Measurements from ENCODE around the gene RAB4A. TPM values are rescaled to one million over a fixed set of nuclear protein-coding genes. Genes with fewer than 3 reads are reported as not detected.

The RAB4A gene
- total RNA-seq, 2 experiments from 2014 or later: 26.7 to 28.7 TPM

DNA sequence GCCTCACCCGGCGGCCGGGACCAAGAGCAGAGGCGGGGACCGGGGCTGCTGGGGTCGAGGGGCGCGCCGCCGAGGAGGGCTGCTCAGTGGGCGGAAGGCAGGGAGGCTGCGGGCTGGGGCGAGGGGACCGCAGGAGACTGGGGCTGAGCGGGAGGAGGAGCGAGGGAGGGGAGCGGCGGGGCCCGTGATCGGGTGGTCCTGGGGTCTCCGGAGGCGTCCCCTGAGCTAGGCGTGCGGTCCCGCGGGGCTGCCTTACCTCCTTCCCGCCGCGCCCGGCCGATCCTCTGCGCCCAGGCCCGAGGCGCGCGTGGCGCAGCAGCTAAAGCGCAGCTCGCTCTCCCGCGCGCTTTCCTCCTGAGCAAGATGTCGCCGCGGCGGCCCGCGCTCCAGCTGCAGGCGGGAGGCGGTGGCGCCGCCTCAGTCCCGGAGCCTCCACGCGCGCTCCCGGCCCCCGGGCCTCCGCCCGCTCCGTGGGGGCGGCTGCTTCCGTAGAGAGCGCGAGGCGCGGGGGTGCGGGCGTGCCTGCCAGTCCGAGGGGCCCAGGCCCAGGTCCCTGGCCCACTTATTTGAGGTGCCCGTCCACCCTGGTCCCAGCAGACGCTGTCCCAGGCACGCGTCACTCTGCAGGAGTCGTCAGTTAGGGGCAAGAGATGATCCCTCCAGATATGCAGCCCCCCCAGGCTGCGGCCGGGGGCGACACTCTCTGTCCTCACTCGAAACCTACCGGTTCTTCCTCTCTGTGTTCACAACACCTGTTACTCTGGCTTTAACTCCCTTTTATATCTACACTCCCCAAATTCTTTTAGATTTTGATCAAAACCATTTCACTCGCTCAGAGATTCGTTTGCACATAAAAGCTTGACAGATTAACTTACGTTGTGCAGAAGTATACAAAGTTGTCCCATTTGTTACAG is 72.0 kb downstream of the RAB4A start, which contains the start of gene CCSAP:
CCSAP (minus strand) TSS at position 392 of the 914 bp plus-strand sequence. CDS start 582 bp downstream, outside the sequence.
- H3K4me1 ChIP-seq (ENCODE audit: insufficient read depth, low read length): peaks cover 41% of the 10 kb centered on the region
- ChIA-PET CTCF (interaction anchor here (0.6 to 0.7 kb wide), 2 partner anchors 10 to 672 kb away, joined by 3 to 5 read pairs; no protein-coding TSS in a partner anchor), POLR2A (interaction anchor here (0.6 to 3.2 kb wide), 17 partner anchors 8 to 1619 kb away, joined by 3 to 23 read pairs (median 5); partner anchors contain the start of genes ABCB10, IBA57, NUP133 and RAB4A)
- intact Hi-C loops (cut with DNase I, micrococcal nuclease): loop anchor here (2.0 to 5.0 kb wide), 4 partner anchors 72 to 886 kb away; partner anchors contain the start of genes RAB4A (in 2 of the 2), GALNT2 (in 1 of the 2), TAF5L (in 1 of the 2) and URB2 (in 1 of the 2)
- Mint-ChIP-seq H3K27ac (peak within 1 kb of the TSS; percentile 91), H3K4me3 (peak within 1 kb of the TSS; percentile 97), H3K27me3 (peaks cover 18% of the 10 kb centered on the region), H3K4me1 (ENCODE audit: low read depth) (peaks cover 42% of the 10 kb centered on the region), H3K9me3 (no peaks in the 10 kb centered on the region), H3K36me3 (ENCODE audit: low read depth) (peaks cover 12% of the 10 kb centered on the region)
- TF ChIP-seq, protein P1, sequence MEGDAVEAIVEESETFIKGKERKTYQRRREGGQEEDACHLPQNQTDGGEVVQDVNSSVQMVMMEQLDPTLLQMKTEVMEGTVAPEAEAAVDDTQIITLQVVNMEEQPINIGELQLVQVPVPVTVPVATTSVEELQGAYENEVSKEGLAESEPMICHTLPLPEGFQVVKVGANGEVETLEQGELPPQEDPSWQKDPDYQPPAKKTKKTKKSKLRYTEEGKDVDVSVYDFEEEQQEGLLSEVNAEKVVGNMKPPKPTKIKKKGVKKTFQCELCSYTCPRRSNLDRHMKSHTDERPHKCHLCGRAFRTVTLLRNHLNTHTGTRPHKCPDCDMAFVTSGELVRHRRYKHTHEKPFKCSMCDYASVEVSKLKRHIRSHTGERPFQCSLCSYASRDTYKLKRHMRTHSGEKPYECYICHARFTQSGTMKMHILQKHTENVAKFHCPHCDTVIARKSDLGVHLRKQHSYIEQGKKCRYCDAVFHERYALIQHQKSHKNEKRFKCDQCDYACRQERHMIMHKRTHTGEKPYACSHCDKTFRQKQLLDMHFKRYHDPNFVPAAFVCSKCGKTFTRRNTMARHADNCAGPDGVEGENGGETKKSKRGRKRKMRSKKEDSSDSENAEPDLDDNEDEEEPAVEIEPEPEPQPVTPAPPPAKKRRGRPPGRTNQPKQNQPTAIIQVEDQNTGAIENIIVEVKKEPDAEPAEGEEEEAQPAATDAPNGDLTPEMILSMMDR (IDR thresholded peaks at IDR 0.05): no peak
- H3K9me3 ChIP-seq (ENCODE audit: control insufficient read depth in 1 of 2, insufficient read depth in 1 of 2, low read length in 2 of 2): no peaks in the 10 kb centered on the region
- peak within 1 kb of the TSS; percentile 73 for H3K4me3 ChIP-seq (ENCODE audit: low read length)
- ATAC-seq (ENCODE audit: poor library complexity) (peak; percentile 54), DNase-seq (peak in 13 of 14 experiments; percentile 18 to 88 (median 61))
- no peaks in the 10 kb centered on the region for H3K36me3 ChIP-seq (ENCODE audit: insufficient read depth, low read length)
- H3K27me3 ChIP-seq (ENCODE audit: control insufficient read depth in 1 of 2, insufficient read depth in 2 of 2, low read length in 2 of 2): no peaks in the 10 kb centered on the region
- H3K27ac ChIP-seq (ENCODE audit: low read depth in 1 of 2, low read length in 2 of 2): peak within 1 kb of the TSS; percentile 22 to 73

DNA sequence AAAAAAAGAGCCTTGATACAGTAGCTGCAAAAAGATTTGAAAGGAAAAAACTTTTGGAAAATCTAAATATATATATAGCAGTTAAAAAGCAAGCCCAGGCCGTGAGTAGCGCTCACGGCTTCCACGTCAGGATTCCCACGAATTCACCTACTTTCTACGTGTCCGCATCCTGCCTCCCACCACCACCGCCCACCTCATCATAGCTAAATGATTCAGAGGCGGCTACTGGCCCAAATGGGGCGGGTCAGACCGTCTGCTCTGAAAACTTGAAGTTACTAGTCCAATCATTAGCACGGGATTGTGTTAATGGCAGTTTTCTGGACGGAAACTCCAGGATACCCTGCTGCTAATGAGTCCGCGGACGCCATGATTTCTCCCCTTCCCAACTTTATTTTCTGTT is 73.2 kb downstream of the RAB4A start:
- peak overlapping the region; percentile 92 for H3K4me3 Mint-ChIP-seq
- peaks cover 35% of the 10 kb centered on the region for H3K4me1 ChIP-seq (ENCODE audit: insufficient read depth, low read length)
- peaks cover 12% of the 10 kb centered on the region for H3K36me3 Mint-ChIP-seq (ENCODE audit: low read depth)
- peak overlapping the region; percentile 91 for H3K27ac Mint-ChIP-seq
- H3K36me3 ChIP-seq (ENCODE audit: insufficient read depth, low read length): no peaks in the 10 kb centered on the region
- H3K4me1 Mint-ChIP-seq (ENCODE audit: low read depth): peaks cover 32% of the 10 kb centered on the region
- H3K9me3 ChIP-seq (ENCODE audit: control insufficient read depth in 1 of 2, insufficient read depth in 1 of 2, low read length in 2 of 2): no peaks in the 10 kb centered on the region
- intact Hi-C loops (cut with DNase I, micrococcal nuclease): loop anchor here in 1 of 2 experiments (5.0 kb wide), 1 partner anchor 887 kb away; a partner anchor contains a TSS
- POLR2A ChIA-PET: interaction anchor here (1.1 to 3.2 kb wide), 3 partner anchors 10 to 164 kb away, joined by 5 to 23 read pairs (median 8); partner anchors contain the start of gene NUP133
- peak in 1 of 14 experiments; percentile 24 for DNase-seq
- CTCF ChIA-PET: interaction anchor here (1.1 kb wide), 1 partner anchor 9 kb away, joined by 3 read pairs; no protein-coding TSS in a partner anchor
- no peak for ATAC-seq (ENCODE audit: poor library complexity)
- H3K27me3 ChIP-seq (ENCODE audit: control insufficient read depth in 1 of 2, insufficient read depth in 2 of 2, low read length in 2 of 2): no peaks in the 10 kb centered on the region
- no peak overlapping the region for H3K27ac ChIP-seq (ENCODE audit: low read depth in 1 of 2, low read length in 2 of 2)
- H3K27me3 Mint-ChIP-seq: peaks cover 18% of the 10 kb centered on the region
- TF ChIP-seq, protein P1 (IDR thresholded peaks at IDR 0.05): no peak
- H3K4me3 ChIP-seq (ENCODE audit: low read length): peak overlapping the region; percentile 73
- H3K9me3 Mint-ChIP-seq: no peaks in the 10 kb centered on the region

- Mint-ChIP-seq H3K9me3 (no peaks in the 10 kb centered on the region), H3K4me1 (ENCODE audit: low read depth) (peaks cover 22% of the 10 kb centered on the region), H3K27ac (peak overlapping the region; percentile 28), H3K36me3 (ENCODE audit: low read depth) (peaks cover 12% of the 10 kb centered on the region), H3K27me3 (peaks cover 18% of the 10 kb centered on the region), H3K4me3 (peak overlapping the region; percentile 84)
- ATAC-seq (ENCODE audit: poor library complexity) (no peak), DNase-seq (no peak)
- CTCF ChIA-PET: interaction anchor here (1.1 kb wide), 1 partner anchor 8 kb away, joined by 3 read pairs; no protein-coding TSS in a partner anchor
- POLR2A ChIA-PET: no interaction called here
- peaks cover 29% of the 10 kb centered on the region for H3K4me1 ChIP-seq (ENCODE audit: insufficient read depth, low read length)
- H3K9me3 ChIP-seq (ENCODE audit: control insufficient read depth in 1 of 2, insufficient read depth in 1 of 2, low read length in 2 of 2): no peaks in the 10 kb centered on the region
- intact Hi-C loops (cut with DNase I, micrococcal nuclease): loop anchor here in 1 of 2 experiments (5.0 kb wide), 2 partner anchors 212 to 888 kb away; partner anchors contain the start of gene ABCB10
- H3K36me3 ChIP-seq (ENCODE audit: insufficient read depth, low read length): no peaks in the 10 kb centered on the region
- TF ChIP-seq, protein P1 (IDR thresholded peaks at IDR 0.05): no peak
- H3K27ac ChIP-seq (ENCODE audit: low read depth in 1 of 2, low read length in 2 of 2): no peak overlapping the region
- H3K27me3 ChIP-seq (ENCODE audit: control insufficient read depth in 1 of 2, insufficient read depth in 2 of 2, low read length in 2 of 2): no peaks in the 10 kb centered on the region
- H3K4me3 ChIP-seq (ENCODE audit: low read length): no peak overlapping the region
Measured at GRCh38 chr1:229344937-229345684, 74.2 kb downstream of the RAB4A start.
